Activated T-cell treated with anti-CD3 and anti-CD28 coated beads for 1 hour (primary cell): ENCODE measurements around the gene FSIP1.

Experiments used
- DNase-seq: peaks from one replicate; pipeline ENCODE4 v3.0.0-alpha.2; 2020; ENCODE audit warnings: low read depth

FSIP1 gene

GRCh38 chr15:39720081-39720480 is 62.6 kb downstream of the FSIP1 start:
- no peak for DNase-seq

- DNase-seq, result no peak
Observed at GRCh38 chr15:39719109-39719508, 63.5 kb downstream of the FSIP1 start.

GRCh38 chr15:39717134-39717533 is 65.5 kb downstream of the FSIP1 start:
- DNase-seq, result no peak

- DNase-seq, result no peak
Observed at GRCh38 chr15:39714251-39714650, 68.4 kb downstream of the FSIP1 start.

- no peak for DNase-seq
Observed at GRCh38 chr15:39713846-39714245, 68.8 kb downstream of the FSIP1 start.

- no peak for DNase-seq
Observed at GRCh38 chr15:39710681-39711080, 72.0 kb downstream of the FSIP1 start.

- DNase-seq, result no peak
Observed at GRCh38 chr15:39709941-39710340, 72.7 kb downstream of the FSIP1 start.

- no peak for DNase-seq
Observed at GRCh38 chr15:39706206-39706605, 76.4 kb downstream of the FSIP1 start.

GRCh38 chr15:39704689-39705088 is 78.0 kb downstream of the FSIP1 start:
- DNase-seq, result no peak

- DNase-seq, result no peak
Observed at GRCh38 chr15:39704235-39704634, 78.4 kb downstream of the FSIP1 start.

GRCh38 chr15:39701988-39702387 is 80.7 kb downstream of the FSIP1 start:
- DNase-seq, result no peak

- DNase-seq, result no peak
Observed at GRCh38 chr15:39700375-39700700, 82.3 kb downstream of the FSIP1 start.

GRCh38 chr15:39699516-39700374 is 82.9 kb downstream of the FSIP1 start:
- no peak for DNase-seq

- no peak for DNase-seq
Observed at GRCh38 chr15:39698444-39699390, 83.9 kb downstream of the FSIP1 start.

GRCh38 chr15:39697509-39697908 is 85.1 kb downstream of the FSIP1 start:
- DNase-seq, result no peak

- DNase-seq, result no peak
Observed at GRCh38 chr15:39695793-39696192, 86.8 kb downstream of the FSIP1 start.

GRCh38 chr15:39692356-39693327 is 90.0 kb downstream of the FSIP1 start:
- no peak for DNase-seq

- no peak for DNase-seq
Observed at GRCh38 chr15:39690881-39691634, 91.6 kb downstream of the FSIP1 start.

- DNase-seq, result no peak
Observed at GRCh38 chr15:39687965-39688364, 94.7 kb downstream of the FSIP1 start.

- DNase-seq, result no peak
Observed at GRCh38 chr15:39685999-39686613, 96.5 kb downstream of the FSIP1 start.

GRCh38 chr15:39685367-39685766 is 97.3 kb downstream of the FSIP1 start:
- DNase-seq, result no peak
